HG02759 (cell line): Measurements from ENCODE around the gene IL17REL.
A peak's percentile ranks its signal among the peaks of the same experiment; 100 is the strongest.

Experiments
- ATAC-seq: cut with Tn5 transposase; IDR thresholded peaks from one replicate; pipeline ENCODE4 v1.9.1; 2021; ENCODE audit warnings: mild to moderate bottlenecking, moderate library complexity; ENCODE audit not compliant: unreplicated experiment

Gene IL17REL

DNA sequence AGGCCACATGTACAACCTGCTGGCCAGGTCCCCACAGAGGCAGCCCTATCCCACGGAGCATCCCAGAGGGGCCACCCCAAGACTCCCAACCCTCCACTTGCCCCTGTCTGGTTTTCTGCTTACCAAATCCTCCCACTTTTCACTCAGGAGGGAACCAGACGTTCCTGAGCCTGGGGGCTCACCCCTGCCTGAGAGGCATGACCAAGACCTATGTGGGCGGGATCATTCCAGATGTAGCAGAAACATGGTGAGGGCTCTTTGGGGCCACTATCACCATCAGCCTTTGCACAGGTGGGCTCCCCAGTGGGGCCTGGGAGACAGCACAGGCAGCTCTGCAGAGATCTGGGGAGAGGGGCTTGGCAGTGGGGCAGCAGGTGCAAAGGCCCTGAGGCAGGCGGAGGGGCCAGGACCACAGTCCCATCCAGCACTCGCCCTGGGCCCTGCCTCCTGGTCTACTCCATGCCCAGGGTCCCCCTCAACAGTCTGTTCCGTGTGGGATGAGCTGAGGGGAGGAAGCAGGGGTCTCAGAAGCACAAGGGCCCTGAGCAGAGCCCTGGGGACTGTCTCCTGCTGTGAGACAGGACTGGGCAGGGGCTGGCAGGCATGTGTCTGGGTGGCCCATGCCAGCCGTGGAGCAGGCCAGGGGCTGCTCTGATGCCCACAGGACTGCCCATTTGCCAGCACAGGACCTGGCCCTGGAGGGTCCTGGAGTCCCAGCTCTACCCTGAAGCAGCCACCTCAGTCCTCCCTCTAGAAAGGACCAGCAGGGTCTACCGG, 42.6 kb downstream of the IL17REL start:
- no peak for ATAC-seq

DNA sequence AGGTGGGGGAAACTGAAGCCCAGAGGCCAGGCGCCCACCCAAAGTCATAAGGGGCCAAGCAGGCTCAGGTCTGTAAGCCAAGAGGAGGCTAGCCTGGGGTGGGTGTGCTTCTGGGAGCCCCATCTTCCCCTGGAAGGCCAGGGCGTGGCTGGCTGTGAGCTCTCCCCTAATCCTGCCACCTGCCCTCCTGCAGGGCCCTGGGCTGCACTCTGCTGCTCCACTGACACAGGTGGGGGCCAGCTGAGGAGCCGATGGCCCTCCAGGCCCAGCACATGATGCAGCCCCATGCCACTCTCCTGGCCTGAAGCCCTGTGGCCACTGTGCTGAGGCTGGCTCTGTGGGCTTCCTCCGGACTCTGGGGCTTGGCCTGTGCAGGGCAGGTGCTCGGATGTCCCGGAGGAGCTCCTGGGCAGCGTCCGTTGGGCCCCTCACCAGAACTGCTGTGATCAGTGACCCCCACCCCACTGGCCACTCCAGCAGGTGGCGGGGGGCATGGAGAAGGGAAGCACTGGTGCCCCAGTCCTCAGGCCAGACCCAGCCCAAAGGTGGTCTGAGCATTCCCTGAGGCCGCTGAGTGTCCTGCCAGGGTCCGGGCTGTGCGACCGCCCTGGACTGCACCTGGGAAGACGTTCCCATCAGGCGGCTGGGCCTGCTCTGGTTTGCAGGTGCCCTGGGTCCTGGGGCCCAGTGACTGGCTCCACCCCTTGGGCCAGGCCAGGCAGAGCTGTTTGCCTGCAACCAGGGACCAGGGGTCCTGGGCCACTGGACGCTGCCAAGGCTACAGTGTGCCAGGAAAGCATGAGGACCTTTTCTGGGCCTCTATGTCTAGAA, 43.5 kb downstream of the IL17REL start:
- ATAC-seq: no peak

DNA sequence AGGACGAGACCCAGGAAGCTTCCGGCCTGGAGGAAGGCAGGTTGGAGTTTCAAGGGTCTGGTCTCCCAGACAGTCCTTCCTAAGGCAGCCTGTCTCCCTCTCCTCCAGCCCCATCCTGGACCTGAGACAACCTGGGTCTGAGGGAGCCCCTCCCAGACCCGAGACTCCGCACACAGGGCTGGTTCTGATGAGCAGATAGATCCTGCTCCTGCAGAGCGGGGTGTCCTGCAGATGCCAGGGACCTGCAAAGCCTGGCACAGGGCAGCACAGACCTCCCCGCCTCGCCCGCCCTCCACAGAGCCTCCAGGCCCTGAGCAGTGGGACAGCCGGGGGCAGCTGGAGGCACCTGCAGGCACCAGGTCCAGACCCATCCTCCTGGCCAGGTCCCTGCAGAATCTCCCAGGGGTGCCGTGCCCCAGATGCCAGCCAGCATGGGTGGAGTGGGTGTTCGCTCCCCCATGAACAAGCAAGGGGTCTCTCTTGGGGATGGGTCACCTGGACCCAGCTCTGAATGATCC, 44.2 kb downstream of the IL17REL start:
- ATAC-seq: no peak

DNA sequence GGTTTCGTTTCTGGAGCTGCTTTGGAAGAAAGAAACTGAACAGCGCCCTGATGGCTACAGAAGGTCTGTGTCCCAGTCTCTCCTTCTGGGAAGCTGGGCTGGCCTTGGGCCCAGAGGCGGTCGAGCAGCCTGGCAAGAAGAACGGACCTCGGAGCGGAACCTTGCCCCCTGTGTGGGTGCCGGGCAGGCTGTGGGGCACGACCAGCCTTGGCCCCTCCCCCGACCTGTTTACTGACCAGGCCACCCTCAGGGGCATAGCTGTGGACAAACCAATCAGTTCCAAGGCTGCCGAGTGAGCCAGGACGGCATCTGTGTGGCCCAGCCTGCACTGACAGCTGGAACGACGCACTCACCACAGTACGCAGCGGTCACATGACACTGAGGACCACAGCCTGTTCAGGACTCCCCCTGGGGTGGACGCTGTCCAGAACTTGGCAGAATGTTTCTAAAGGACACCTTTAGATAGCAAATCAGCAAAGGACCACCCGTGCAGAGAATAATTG, 44.8 kb downstream of the IL17REL start:
- ATAC-seq: no peak

DNA sequence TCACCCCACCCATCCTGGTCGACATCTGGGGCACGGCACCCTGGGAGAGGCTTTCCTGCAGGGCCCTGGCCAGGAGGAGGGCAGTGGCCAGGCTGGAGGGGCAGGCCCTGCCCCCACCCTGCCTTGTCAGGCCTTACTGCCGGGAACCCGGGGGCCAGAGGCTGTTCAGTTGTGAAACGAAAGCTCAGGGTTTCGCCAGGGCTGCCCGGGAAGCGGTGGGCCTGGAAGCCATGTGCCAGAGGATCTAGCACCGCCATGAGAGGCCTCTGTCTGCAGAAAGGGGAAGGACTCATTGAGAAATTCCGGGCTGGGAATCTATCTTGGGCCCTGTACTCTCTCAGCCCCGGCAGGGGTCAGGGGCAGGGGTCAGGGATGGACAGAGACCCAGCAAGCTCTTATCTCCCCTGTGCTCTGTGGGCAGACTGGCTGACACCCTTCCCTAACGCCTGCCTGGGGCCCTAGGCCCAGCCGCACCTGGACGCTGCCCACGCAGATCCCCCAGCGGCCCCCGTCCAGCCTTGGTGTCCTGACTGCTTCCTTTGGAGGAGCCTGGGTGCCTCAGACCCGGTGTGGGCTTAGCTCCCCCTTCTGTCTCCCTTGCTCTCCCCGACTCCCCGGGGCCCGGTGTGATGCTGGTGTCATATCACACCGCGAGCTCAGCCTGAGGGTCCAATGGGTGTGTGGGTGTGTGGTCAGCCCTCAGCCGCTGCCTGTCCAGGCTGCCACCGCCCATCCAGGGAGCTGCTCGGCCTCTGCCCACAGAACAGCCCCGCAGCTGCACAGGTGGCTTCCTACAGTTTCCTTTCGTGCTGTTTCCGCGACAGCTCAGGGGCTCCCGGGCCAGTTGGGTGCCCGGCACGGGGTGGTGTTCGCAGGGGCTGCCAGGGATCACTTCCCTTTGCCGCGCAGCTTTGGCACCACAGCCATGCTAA, 45.5 kb downstream of the IL17REL start:
- ATAC-seq: no peak

DNA sequence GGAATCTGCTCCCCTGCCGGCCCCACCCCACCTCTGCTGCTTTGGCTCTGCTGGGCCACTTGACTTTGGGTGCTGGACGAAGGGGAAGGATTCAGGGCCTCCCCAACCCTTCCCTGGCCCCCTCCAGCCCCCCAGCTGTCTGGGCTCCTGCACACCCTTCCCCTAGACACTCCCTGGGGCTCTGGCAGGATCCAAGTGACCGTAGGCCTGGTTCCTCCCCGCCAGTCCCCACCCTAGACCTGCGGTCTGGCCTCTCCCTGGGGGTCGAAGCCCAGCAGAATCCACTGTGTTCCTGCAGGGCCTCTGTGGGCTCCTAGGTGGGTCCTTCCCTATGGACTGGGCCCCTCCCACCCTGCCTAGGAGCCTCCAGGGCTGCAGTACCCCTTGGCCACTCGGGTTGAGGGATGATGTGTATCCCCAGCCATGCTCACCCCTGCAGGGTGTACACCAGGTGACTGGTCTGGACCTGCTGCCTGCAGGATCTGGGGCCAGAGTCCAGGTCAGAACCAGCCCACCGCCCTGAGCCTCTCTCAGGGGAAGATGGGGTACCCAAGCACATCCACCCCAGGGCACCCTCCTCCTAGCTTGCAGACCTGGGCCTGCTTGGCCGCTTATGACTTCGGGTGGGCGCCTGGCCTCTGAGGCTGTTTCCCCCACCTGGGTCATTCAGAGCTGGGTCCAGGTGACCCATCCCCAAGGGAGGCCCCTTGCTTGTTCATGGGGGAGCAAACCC, 46.4 kb downstream of the IL17REL start:
- no peak for ATAC-seq

DNA sequence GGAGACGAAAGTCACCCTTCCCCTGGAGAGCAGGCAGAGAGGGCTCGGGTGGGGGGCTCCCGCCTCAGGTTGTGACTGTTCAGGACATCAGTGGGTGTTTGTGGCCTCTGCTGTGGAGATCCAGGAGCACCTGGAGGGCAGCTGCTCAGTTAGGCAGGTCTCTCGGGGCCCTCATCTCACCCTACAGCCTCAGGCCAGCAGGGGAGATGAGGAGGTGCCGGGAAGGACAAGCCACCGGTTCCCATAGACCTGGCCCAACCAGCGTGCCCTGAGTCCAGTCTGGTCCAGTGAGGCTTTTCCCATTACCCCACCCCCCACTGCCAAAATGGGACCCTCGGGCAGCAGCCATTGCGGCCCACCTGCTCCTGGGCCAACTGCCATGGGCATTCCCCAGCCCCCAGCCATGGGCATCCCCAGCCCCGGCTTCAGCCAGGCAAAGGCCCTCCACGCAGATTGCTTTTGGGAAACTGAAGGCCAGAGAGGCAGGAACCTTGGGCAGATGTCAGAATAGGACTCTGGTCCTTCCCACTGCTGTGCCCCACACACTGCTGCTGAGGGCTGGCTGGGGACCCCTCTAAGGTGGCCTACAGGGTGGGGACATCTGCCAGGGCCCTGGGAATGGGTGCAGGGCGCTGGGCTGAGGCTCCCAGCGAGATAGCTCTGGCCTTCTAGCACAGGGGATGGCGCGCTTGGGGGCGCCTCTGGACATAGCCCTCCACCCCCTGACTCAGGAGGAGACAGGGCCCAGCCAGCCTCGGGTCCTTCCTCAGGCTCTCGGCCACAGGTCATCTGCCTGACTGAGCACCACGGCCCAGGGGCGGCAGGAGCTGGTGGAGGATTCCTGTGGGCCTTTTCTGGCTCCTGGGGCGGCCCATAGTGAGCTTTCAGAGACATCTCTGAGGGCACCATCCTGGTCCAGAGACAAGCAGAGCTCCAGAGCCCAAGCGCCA, 47.2 kb downstream of the IL17REL start:
- ATAC-seq: no peak

DNA sequence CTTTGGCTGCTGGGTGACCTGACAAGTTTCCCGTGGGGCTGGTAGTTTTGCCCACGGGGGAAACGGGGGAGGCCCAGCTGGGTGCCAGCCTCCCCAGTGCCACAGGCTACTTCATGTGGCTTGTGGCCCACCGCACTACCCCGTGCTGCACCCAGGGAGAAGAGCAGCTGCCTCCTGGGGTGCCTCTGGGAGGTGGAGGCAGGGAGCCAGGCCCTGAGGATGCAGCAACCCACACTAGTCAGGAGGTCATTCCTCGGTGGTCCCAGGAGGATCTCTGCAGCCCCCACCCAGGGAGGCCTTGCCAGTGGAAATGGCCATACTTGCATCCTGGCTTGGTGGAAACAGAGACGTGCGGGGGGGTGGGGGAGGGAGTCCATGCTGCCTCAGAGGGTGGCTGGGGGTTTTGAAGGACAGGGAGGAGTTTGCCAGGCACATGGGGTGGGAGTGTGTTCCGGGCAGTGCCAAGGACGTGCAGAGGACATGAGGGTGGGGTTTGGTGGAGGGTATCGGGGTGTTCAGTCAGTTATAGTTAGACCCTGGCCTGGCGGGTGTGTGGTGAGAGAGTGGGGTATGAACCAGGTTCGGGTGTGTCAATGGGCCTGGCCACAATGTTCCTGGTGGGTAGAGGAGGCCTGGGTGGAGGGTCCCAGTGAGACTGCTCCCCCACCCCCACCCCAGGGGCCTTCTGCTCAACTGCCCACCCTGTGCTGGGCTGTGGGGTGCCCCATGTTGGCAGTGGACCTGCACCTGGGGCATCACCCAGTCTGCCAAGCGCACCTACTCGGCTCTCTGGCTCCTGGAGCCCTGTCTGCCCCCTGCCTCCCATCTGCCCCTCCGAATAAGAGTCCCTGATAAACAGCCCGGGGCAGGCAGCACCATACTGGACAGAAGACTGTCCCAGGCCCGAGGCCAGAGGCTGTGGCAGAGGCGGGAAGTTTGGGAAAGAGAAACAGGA, 48.2 kb downstream of the IL17REL start:
- ATAC-seq: no peak

DNA sequence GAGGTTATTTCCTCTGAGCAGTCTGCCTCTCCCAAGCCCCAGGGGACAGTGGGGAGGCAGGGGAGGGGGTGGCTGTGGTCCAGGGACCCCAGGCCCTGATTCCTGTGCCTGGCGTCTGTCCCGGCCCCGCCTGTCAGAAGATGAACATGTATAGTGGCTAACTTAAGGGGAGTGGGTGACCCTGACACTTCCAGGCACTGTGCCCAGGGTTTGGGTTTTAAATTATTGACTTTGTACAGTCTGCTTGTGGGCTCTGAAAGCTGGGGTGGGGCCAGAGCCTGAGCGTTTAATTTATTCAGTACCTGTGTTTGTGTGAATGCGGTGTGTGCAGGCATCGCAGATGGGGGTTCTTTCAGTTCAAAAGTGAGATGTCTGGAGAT, 48.9 kb downstream of the IL17REL start:
- no peak for ATAC-seq

DNA sequence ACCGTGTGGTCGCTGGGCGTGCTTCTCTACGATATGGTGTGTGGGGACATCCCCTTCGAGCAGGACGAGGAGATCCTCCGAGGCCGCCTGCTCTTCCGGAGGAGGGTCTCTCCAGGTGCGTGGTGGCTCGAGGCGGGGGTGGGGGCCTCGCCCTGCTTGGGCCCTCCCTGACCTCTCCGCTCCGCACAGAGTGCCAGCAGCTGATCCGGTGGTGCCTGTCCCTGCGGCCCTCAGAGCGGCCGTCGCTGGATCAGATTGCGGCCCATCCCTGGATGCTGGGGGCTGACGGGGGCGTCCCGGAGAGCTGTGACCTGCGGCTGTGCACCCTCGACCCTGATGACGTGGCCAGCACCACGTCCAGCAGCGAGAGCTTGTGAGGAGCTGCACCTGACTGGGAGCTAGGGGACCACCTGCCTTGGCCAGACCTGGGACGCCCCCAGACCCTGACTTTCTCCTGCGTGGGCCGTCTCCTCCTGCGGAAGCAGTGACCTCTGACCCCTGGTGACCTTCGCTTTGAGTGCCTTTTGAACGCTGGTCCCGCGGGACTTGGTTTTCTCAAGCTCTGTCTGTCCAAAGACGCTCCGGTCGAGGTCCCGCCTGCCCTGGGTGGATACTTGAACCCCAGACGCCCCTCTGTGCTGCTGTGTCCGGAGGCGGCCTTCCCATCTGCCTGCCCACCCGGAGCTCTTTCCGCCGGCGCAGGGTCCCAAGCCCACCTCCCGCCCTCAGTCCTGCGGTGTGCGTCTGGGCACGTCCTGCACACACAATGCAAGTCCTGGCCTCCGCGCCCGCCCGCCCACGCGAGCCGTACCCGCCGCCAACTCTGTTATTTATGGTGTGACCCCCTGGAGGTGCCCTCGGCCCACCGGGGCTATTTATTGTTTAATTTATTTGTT, 49.6 kb downstream of the IL17REL start:
- no peak for ATAC-seq

DNA sequence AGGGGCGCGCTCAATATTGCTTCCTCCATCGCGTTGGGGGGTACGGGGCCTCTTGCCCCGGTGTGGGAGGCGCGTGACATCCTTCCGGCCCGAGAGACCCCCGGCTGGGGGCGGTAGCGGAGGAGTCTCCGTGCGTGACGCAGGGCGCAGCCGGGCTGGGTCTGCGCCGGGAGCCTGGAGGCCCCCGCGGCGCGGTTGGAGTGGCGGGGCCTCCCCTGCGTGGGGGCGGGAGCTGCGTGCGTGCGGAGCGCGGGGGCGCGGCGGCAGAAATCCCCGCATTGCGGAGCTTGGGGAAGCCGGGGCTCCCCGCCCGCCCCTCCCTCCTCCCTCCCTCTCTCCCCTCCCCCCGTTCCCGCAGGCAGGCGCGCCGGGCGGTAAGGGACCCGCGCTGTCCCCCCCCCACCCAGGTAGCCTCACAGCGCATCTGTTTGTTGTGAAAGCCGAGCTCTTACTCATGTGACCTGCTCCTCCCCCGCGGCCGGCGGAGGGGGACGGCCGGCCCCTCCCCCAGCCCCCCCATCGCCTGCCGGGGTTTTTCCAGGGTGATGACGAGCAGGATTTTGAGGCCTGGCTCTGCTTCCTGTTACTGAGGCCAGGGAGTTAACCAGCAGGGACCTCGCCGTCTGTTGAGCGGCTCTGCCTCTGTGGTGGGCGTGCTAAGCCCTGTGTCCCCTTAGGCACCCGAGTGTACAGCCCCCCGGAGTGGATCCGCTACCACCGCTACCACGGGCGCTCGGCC, 50.4 kb downstream of the IL17REL start:
- ATAC-seq: no peak

DNA sequence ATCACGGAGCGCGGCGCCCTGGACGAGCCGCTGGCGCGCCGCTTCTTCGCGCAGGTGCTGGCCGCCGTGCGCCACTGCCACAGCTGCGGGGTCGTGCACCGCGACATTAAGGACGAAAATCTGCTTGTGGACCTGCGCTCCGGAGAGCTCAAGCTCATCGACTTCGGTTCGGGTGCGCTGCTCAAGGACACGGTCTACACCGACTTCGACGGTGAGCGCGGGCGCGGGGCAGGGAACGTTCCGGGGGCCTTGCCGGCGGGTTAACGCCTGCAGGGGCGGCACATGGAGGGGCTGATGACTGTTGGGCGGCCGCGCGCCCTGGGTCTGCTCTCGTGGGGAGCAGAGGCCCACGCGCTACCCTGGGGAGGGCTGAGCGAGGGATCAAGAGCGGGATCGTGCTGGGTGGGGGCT, 51.0 kb downstream of the IL17REL start:
- ATAC-seq: no peak

DNA sequence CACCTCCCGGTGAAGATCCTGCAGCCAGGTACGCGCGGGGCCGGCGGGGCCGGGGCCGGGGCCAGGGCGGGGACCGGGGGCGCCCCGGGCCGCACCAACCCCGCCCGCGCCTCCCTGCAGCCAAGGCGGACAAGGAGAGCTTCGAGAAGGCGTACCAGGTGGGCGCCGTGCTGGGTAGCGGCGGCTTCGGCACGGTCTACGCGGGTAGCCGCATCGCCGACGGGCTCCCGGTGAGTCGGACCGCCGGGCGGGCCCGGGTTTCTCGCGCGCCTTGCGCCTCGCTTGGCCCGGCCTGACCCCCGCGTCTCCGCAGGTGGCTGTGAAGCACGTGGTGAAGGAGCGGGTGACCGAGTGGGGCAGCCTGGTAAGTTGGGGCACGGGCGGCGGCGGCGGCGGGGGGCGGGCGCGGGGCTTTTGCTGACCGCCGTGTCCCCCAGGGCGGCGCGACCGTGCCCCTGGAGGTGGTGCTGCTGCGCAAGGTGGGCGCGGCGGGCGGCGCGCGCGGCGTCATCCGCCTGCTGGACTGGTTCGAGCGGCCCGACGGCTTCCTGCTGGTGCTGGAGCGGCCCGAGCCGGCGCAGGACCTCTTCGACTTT, 51.5 kb downstream of the IL17REL start:
- peak; percentile 3 for ATAC-seq

DNA sequence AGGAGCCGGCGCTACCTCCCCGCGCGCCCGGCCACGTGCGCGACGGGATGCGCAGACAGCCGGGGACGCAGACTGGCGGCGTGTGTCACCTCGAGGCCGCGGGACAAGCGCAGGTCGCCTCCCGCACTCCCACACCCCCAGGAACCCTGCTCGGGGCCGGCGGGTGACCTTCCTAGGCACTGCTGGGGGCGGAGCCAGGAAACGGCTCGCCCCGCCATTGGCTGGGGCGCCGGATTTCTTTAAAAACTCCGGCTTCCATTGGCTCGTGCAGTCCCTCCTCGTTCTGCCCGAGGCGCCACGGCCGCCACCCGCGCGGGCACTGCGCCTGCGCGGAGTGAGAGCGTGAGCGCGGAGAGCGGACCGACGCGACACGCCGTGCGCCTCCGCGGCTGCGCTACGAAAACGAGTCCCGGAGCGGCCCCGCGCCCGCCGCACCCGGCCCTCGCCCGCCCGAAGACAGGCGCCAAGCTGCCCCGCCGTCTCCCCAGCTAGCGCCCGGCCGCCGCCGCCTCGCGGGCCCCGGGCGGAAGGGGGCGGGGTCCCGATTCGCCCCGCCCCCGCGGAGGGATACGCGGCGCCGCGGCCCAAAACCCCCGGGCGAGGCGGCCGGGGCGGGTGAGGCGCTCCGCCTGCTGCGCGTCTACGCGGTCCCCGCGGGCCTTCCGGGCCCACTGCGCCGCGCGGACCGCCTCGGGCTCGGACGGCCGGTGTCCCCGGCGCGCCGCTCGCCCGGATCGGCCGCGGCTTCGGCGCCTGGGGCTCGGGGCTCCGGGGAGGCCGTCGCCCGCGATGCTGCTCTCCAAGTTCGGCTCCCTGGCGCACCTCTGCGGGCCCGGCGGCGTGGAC, 52.2 kb downstream of the IL17REL start, which contains the start of gene PIM3:
TSS of gene PIM3 (plus strand) at position 614 of the 846 bp plus-strand sequence. CDS start at position 790, 176 bp downstream.
- ATAC-seq: peak; percentile 70

DNA sequence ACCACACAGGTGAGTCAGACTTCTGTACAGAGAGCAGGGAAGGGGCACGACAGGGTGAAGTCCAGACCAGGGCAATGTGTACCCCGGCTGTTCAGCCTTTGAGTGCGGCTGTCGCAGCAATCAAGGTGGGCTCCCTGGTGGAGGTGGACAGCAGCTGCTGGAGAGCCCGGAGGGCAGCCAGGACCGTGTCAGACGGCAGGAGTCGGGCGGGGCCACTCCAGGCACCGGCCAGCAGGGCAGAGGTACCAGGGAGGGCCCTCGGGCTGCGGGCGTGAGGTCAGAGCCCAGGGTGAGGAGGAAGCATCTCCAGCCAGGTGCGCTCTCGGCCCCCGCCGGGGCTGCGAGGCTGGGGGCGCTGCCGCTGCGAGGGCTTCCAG, 52.8 kb downstream of the IL17REL start:
- peak; percentile 10 for ATAC-seq
